Stimulated activated CD4-positive, alpha-beta T cell treated with anti-CD3 and anti-CD28 coated beads, Interleukin-4, amount 100 ng/mL, for 48 hours (primary cell): Measurements from ENCODE around the gene DLX5.

Experiments used
- DNase-seq, 2 donors: peaks; one replicate each; pipeline ENCODE4 v3.0.0-alpha.2; 2020; ENCODE audit warnings: low read depth in 2 of 2

Gene DLX5

GRCh38 chr7:97005183-97006054 lies 19.2 kb downstream of the DLX5 start, which contains the start of gene DLX6:
DLX6 (plus strand) TSS chr7:97005553; CDS start chr7:97005978, 425 bp downstream.
- DNase-seq: peak in 1 of 2 donors; percentile 35

- no peak for DNase-seq
Measured at GRCh38 chr7:97004247-97005182, 20.1 kb downstream of the DLX5 start.

- DNase-seq: no peak
Measured at GRCh38 chr7:97003262-97004246, 21.1 kb downstream of the DLX5 start.

- no peak for DNase-seq
Measured at GRCh38 chr7:97002555-97003261, 21.9 kb downstream of the DLX5 start.

GRCh38 chr7:97001656-97002554 lies 22.7 kb downstream of the DLX5 start:
- no peak for DNase-seq

- DNase-seq: no peak
Measured at GRCh38 chr7:97001221-97001620, 23.4 kb downstream of the DLX5 start.

GRCh38 chr7:96998744-96999143 lies 25.9 kb downstream of the DLX5 start:
- no peak for DNase-seq

GRCh38 chr7:96998333-96998732 lies 26.3 kb downstream of the DLX5 start:
- DNase-seq: no peak

GRCh38 chr7:96997512-96998032 lies 27.1 kb downstream of the DLX5 start:
- DNase-seq: no peak

- DNase-seq: no peak
Measured at GRCh38 chr7:96996958-96997511, 27.6 kb downstream of the DLX5 start.

GRCh38 chr7:96996111-96996957 lies 28.3 kb downstream of the DLX5 start:
- DNase-seq: no peak

- no peak for DNase-seq
Measured at GRCh38 chr7:96995406-96996110, 29.1 kb downstream of the DLX5 start.

GRCh38 chr7:96993980-96994379 lies 30.7 kb downstream of the DLX5 start:
- DNase-seq: no peak

GRCh38 chr7:96993094-96993865 lies 31.4 kb downstream of the DLX5 start:
- no peak for DNase-seq

GRCh38 chr7:96992192-96993005 lies 32.2 kb downstream of the DLX5 start:
- DNase-seq: no peak
